MCF 10A (cell line): ENCODE results near the gene ZNF608. TPM values are rescaled to one million over a fixed set of nuclear protein-coding genes. Genes with fewer than 3 reads are reported as not detected.

Experiments used
- BruUV-seq: library from RNA; stranded (reverse); fragments of 400-500 nt; replicated peaks from 2 replicates; lab custom pipeline; 2021; lab: Mats Ljungman, UMichigan
- CTCF ChIA-PET: fragments of 300-600 bp; sonication (Branson Sonifier 250); formaldehyde crosslinking; extraction: SDS; loops from one replicate; lab custom pipeline; 2021; ENCODE audit warnings: antibody characterized with exemption, inconsistent platforms; lab: Yijun Ruan, JAX
- POLR2A ChIA-PET: fragments of 300-600, 350-650 bp; sonication (Branson Sonifier 250); formaldehyde crosslinking; extraction: SDS; loops from one replicate; lab custom pipeline; 2020; ENCODE audit warnings: antibody characterized with exemption, inconsistent platforms; lab: Yijun Ruan, JAX
- DNase-seq: peaks from one replicate; pipeline ENCODE4 v3.0.0-alpha.2; 2018; ENCODE audit not compliant: unreplicated experiment
- H3K27ac Mint-ChIP-seq: one replicate; pipeline ENCODE4 v1.8.0; 2022; ENCODE audit warnings: mild to moderate bottlenecking, low read depth, mixed read lengths; ENCODE audit not compliant: unreplicated experiment
- H3K27me3 Mint-ChIP-seq: one replicate; pipeline ENCODE4 v1.8.0; 2022; ENCODE audit warnings: mixed read lengths; ENCODE audit not compliant: insufficient read depth, unreplicated experiment
- H3K36me3 Mint-ChIP-seq: one replicate; pipeline ENCODE4 v1.8.0; 2022; ENCODE audit warnings: mild to moderate bottlenecking, moderate library complexity, mixed read lengths; ENCODE audit not compliant: insufficient read depth, unreplicated experiment
- H3K4me1 Mint-ChIP-seq: one replicate; pipeline ENCODE4 v1.8.0; 2022; ENCODE audit warnings: mixed read lengths; ENCODE audit not compliant: insufficient read depth, unreplicated experiment
- H3K4me3 Mint-ChIP-seq: one replicate; pipeline ENCODE4 v1.8.0; 2022; ENCODE audit warnings: mild to moderate bottlenecking, moderate library complexity, mixed read lengths; ENCODE audit not compliant: unreplicated experiment
- H3K9me3 Mint-ChIP-seq: one replicate; pipeline ENCODE4 v1.8.0; 2022; ENCODE audit warnings: mixed read lengths; ENCODE audit not compliant: unreplicated experiment
- intact Hi-C: fragments of 100-400 bp; cut with micrococcal nuclease; formaldehyde crosslinking; loops from 2 replicates; pipeline ENCODE4 v1.14.1; 2022
- total RNA-seq: library from RNA; stranded (reverse); gene quantifications from 2 replicates; pipeline ENCODE4 v1.2.3, GENCODE V29; 2022
- TF ChIP-seq, protein P1 (sequence below): fragments of 200-600 bp; IDR thresholded peaks from one replicate; pipeline ENCODE4 v1.8.0; 2022; ENCODE audit warnings: antibody characterized with exemption, mild to moderate bottlenecking; ENCODE audit not compliant: unreplicated experiment

ZNF608 gene
- total RNA-seq, 1 experiment from 2014 or later: 8.4 TPM

DNA sequence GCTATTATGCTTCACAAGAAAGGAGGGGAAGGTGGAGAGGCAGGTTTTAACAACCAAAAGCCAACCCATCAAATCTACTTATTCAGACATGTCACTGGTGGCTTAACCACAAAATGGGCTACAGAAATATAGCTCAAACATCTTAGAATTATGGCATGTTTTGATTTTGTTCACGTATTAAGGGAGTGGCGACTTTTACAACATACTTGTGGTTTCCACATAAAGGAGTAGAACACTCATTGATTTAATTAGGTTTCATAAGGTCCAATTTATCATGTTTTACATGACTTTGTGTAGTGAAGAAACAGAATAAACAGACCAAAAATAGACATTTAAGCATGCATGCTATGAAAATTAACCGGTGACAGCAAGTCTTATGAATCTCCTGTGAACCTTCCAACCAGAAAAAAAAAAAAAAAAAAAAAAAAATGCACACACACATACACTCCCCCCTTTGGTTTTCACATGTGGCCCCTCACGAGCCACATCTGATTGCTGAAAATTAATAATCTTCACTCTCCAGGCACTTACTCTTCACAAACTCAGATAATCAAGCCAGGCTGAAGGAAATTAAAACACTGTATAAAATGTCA is 5.4 kb downstream of the ZNF608 start:
- DNase-seq: peak; percentile 90
- H3K27ac Mint-ChIP-seq: no peak overlapping the region
- no peaks in the 10 kb centered on the region for H3K27me3 Mint-ChIP-seq
- CTCF ChIA-PET: interaction anchor here (0.5 to 1.3 kb wide), 2 partner anchors 58 to 331 kb away, joined by 3 to 4 read pairs; no protein-coding TSS in a partner anchor
- intact Hi-C loops: loop anchor here (1.0 to 10.0 kb wide), 8 partner anchors 43 to 789 kb away; no protein-coding TSS in a partner anchor
- TF ChIP-seq, protein P1, sequence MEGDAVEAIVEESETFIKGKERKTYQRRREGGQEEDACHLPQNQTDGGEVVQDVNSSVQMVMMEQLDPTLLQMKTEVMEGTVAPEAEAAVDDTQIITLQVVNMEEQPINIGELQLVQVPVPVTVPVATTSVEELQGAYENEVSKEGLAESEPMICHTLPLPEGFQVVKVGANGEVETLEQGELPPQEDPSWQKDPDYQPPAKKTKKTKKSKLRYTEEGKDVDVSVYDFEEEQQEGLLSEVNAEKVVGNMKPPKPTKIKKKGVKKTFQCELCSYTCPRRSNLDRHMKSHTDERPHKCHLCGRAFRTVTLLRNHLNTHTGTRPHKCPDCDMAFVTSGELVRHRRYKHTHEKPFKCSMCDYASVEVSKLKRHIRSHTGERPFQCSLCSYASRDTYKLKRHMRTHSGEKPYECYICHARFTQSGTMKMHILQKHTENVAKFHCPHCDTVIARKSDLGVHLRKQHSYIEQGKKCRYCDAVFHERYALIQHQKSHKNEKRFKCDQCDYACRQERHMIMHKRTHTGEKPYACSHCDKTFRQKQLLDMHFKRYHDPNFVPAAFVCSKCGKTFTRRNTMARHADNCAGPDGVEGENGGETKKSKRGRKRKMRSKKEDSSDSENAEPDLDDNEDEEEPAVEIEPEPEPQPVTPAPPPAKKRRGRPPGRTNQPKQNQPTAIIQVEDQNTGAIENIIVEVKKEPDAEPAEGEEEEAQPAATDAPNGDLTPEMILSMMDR: no peak
- H3K4me1 Mint-ChIP-seq: peaks cover 8% of the 10 kb centered on the region
- no peaks in the 10 kb centered on the region for H3K9me3 Mint-ChIP-seq
- H3K4me3 Mint-ChIP-seq: no peak overlapping the region
- H3K36me3 Mint-ChIP-seq: peaks cover 16% of the 10 kb centered on the region
- POLR2A ChIA-PET: interaction anchor here (0.6 to 4.1 kb wide), 38 partner anchors 8 to 1384 kb away, joined by 3 to 45 read pairs (median 4); no protein-coding TSS in a partner anchor
- no TSS peak for BruUV-seq

DNA sequence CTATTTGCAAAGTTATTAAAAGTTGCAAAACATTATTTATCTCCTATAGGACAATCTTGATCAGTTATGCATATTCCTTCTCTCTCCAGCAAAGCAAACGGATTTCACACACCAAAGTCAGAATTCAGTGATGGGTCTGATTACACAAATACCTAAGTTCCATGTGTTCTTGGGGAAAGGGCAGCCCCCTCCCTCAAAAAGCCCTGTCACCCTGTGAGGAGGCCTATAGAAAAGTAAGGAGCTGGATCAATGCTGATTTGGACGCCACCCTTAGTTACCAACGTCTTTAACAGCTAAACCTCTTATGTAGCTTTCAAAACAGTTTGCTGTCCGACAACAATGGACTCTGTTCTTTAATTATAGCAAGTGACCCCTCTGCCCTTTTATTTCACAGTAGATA is 6.4 kb downstream of the ZNF608 start:
- Mint-ChIP-seq H3K9me3 (no peaks in the 10 kb centered on the region), H3K27ac (no peak overlapping the region), H3K27me3 (peaks cover 9% of the 10 kb centered on the region), H3K36me3 (peaks cover 12% of the 10 kb centered on the region), H3K4me3 (no peak overlapping the region), H3K4me1 (peaks cover 7% of the 10 kb centered on the region)
- POLR2A ChIA-PET: interaction anchor here (0.9 to 4.1 kb wide), 9 partner anchors 7 to 669 kb away, joined by 3 to 35 read pairs (median 16); no protein-coding TSS in a partner anchor
- intact Hi-C loops: loop anchor here (5.0 to 10.0 kb wide), 7 partner anchors 285 to 788 kb away; no protein-coding TSS in a partner anchor
- DNase-seq: no peak
- BruUV-seq: no TSS peak
- CTCF ChIA-PET: interaction anchor here (0.6 kb wide), 1 partner anchor 883 kb away, joined by 3 read pairs; no protein-coding TSS in a partner anchor
- TF ChIP-seq, protein P1: no peak

DNA sequence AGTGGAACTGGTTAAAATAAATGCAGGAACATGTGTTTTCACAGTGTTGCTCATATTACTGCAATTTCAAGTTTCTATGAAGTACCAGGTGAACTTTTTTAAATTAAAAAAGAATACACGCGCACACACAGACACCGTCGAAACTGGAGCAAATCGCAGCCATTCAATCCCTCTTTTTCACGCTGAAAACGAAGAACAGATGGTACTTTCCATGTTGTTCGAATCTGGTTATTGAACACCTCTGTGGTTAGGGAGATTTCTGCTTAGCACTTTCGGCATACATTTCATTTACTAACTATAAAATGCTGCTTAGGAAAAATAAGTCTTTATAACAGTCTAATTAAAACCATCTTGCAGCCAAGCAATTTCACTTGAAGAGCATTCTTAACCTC is 6.8 kb downstream of the ZNF608 start:
- H3K27ac Mint-ChIP-seq: no peak overlapping the region
- ChIA-PET CTCF (no interaction called here), POLR2A (interaction anchor here (0.7 to 4.1 kb wide), 5 partner anchors 10 to 615 kb away, joined by 3 to 35 read pairs (median 23); no protein-coding TSS in a partner anchor)
- H3K4me3 Mint-ChIP-seq: no peak overlapping the region
- no peaks in the 10 kb centered on the region for H3K9me3 Mint-ChIP-seq
- TF ChIP-seq, protein P1: no peak
- H3K27me3 Mint-ChIP-seq: peaks cover 12% of the 10 kb centered on the region
- H3K36me3 Mint-ChIP-seq: peaks cover 12% of the 10 kb centered on the region
- intact Hi-C loops: loop anchor here (5.0 to 10.0 kb wide), 7 partner anchors 285 to 787 kb away; no protein-coding TSS in a partner anchor
- peaks cover 10% of the 10 kb centered on the region for H3K4me1 Mint-ChIP-seq
- DNase-seq: no peak
- no TSS peak for BruUV-seq
